HG03378 (cell line): ENCODE results near the gene TMEM60.
"Not testable (repeated sequence)": the region's sequence is repeated elsewhere in the genome, so short reads cannot be mapped to it uniquely, and the experiment has no call there.

ENCODE experiments used
- ATAC-seq: cut with Tn5 transposase; IDR thresholded peaks from one replicate; pipeline ENCODE4 v1.9.1; 2021; ENCODE audit warnings: mild to moderate bottlenecking, moderate library complexity; ENCODE audit not compliant: unreplicated experiment

The TMEM60 gene

GRCh38 chr7:77812290-77812685 is 14.1 kb upstream of the TMEM60 start:
- ATAC-seq, result no peak

GRCh38 chr7:77811516-77812289 is 13.5 kb upstream of the TMEM60 start:
- ATAC-seq, result no peak

- ATAC-seq, result no peak
Measured at GRCh38 chr7:77808517-77808916, 10.3 kb upstream of the TMEM60 start.

- ATAC-seq, result no peak
Measured at GRCh38 chr7:77806425-77806824, 8.2 kb upstream of the TMEM60 start.

- no peak for ATAC-seq
Measured at GRCh38 chr7:77802557-77803405, 4.5 kb upstream of the TMEM60 start.

- no peak for ATAC-seq
Measured at GRCh38 chr7:77800730-77801129, 2.5 kb upstream of the TMEM60 start.

GRCh38 chr7:77800158-77800557 is 1.9 kb upstream of the TMEM60 start:
- peak; percentile 24 for ATAC-seq

GRCh38 chr7:77799078-77799964 is 1.1 kb upstream of the TMEM60 start:
- no peak for ATAC-seq

GRCh38 chr7:77797734-77798393 is 370 bp downstream of the TMEM60 start:
- peak; percentile 16 for ATAC-seq

GRCh38 chr7:77796960-77797359 is 1.3 kb downstream of the TMEM60 start:
- ATAC-seq, result no peak

GRCh38 chr7:77796109-77796508 is 2.1 kb downstream of the TMEM60 start:
- no peak for ATAC-seq

- no peak for ATAC-seq
Measured at GRCh38 chr7:77794000-77794399, 4.2 kb downstream of the TMEM60 start.

GRCh38 chr7:77791956-77792355 is 6.3 kb downstream of the TMEM60 start:
- ATAC-seq, result no peak

GRCh38 chr7:77791336-77791735 is 6.9 kb downstream of the TMEM60 start:
- no peak for ATAC-seq

- ATAC-seq, result no peak
Measured at GRCh38 chr7:77788327-77788902, 9.8 kb downstream of the TMEM60 start.

- ATAC-seq, result no peak
Measured at GRCh38 chr7:77786741-77787140, 11.5 kb downstream of the TMEM60 start.

GRCh38 chr7:77786018-77786417 is 12.2 kb downstream of the TMEM60 start:
- ATAC-seq, result no peak

- ATAC-seq, result not testable (repeated sequence)
Measured at GRCh38 chr7:77784426-77784825, 13.8 kb downstream of the TMEM60 start.

- no peak for ATAC-seq
Measured at GRCh38 chr7:77783545-77783944, 14.7 kb downstream of the TMEM60 start.

GRCh38 chr7:77783111-77783510 is 15.1 kb downstream of the TMEM60 start:
- no peak for ATAC-seq
